GM06990 (cell line): ENCODE results near the gene CELF2.

ENCODE experiments used
- DNase-seq: peaks from one replicate; pipeline ENCODE4 v3.0.0-alpha.2; 2011; ENCODE audit not compliant: insufficient read length; ENCODE audit errors: extremely low read depth
- H3K27me3 ChIP-seq: replicated peaks from 2 replicates; pipeline ENCODE4 v1.6.0; 2011; ENCODE audit warnings: low read length; ENCODE audit not compliant: control insufficient read depth, insufficient read depth
- H3K36me3 ChIP-seq: 2 replicates; pipeline ENCODE4 v1.5.1; 2011; ENCODE audit warnings: low read length; ENCODE audit not compliant: control insufficient read depth, insufficient read depth
- H3K4me3 ChIP-seq: replicated peaks from 2 replicates; pipeline ENCODE4 v1.5.1; 2011; ENCODE audit warnings: low read depth, mild to moderate bottlenecking, control low read depth, low read length
- CTCF ChIP-seq: IDR thresholded peaks from 2 replicates; pipeline ENCODE4 v1.5.1; 2011; ENCODE audit warnings: low read length, control low read depth, mild to moderate bottlenecking, inconsistent platforms; ENCODE audit not compliant: insufficient read depth, poor library complexity, severe bottlenecking

The CELF2 gene

GRCh38 chr10:11210211-11210922 is 192.7 kb downstream of the CELF2 start:
- no peak for DNase-seq
- TF ChIP-seq CTCF: no peak
- Histone ChIP-seq H3K4me3 (no peak overlapping the region), H3K36me3 (peaks cover 7% of the 10 kb centered on the region), H3K27me3 (no peaks in the 10 kb centered on the region)

- DNase-seq: no peak
- no peak for TF ChIP-seq CTCF
- H3K27me3 ChIP-seq: no peaks in the 10 kb centered on the region
Observed at GRCh38 chr10:11212288-11213085, 194.8 kb downstream of the CELF2 start.

GRCh38 chr10:11213137-11213536 is 195.5 kb downstream of the CELF2 start:
- DNase-seq: no peak
- Histone ChIP-seq H3K27me3 (no peaks in the 10 kb centered on the region), H3K36me3 (peaks cover 6% of the 10 kb centered on the region), H3K4me3 (no peak overlapping the region)
- TF ChIP-seq CTCF: no peak

More at GRCh38 chr10:11212288-11213085, 194.8 kb downstream of the CELF2 start:
- Histone ChIP-seq H3K36me3 (peaks cover 5% of the 10 kb centered on the region), H3K4me3 (no peak overlapping the region)

GRCh38 chr10:11214407-11214806 is 196.7 kb downstream of the CELF2 start:
- H3K27me3 ChIP-seq: no peaks in the 10 kb centered on the region
- DNase-seq: no peak
- no peak overlapping the region for H3K4me3 ChIP-seq
- TF ChIP-seq CTCF: no peak
- H3K36me3 ChIP-seq: peaks cover 8% of the 10 kb centered on the region

GRCh38 chr10:11215471-11215870 is 197.8 kb downstream of the CELF2 start:
- no peak for DNase-seq
- Histone ChIP-seq H3K4me3 (no peak overlapping the region), H3K36me3 (peaks cover 12% of the 10 kb centered on the region), H3K27me3 (no peaks in the 10 kb centered on the region)
- TF ChIP-seq CTCF: no peak
